Endodermal cell (in vitro differentiated cells): ENCODE results near the gene MAP7. TPM values are rescaled to one million over a fixed set of nuclear protein-coding genes. Genes with fewer than 3 reads are reported as not detected.

ENCODE experiments used
- DNase-seq: peaks from one replicate; pipeline ENCODE4 v3.0.0-alpha.2; 2017
- H3K27ac ChIP-seq: 2 replicates; pipeline ENCODE4 v1.5.1; 2013; ENCODE audit warnings: mild to moderate bottlenecking, low read depth, low read length, moderate library complexity
- H3K27me3 ChIP-seq: 2 replicates; pipeline ENCODE4 v1.6.1; 2013; ENCODE audit warnings: mild to moderate bottlenecking, low read length, moderate library complexity; ENCODE audit not compliant: insufficient read depth, control insufficient read depth, poor library complexity, severe bottlenecking
- H3K36me3 ChIP-seq: 2 replicates; pipeline ENCODE4 v1.7.0; 2013; ENCODE audit warnings: mild to moderate bottlenecking, low read length, moderate library complexity; ENCODE audit not compliant: control insufficient read depth, insufficient read depth
- H3K4me1 ChIP-seq: one replicate; pipeline ENCODE4 v1.7.0; 2013; ENCODE audit warnings: low read length; ENCODE audit not compliant: control insufficient read depth, insufficient read depth
- H3K4me3 ChIP-seq: 2 replicates; pipeline ENCODE4 v1.5.1; 2013; ENCODE audit warnings: mild to moderate bottlenecking, low read length, moderate library complexity
- H3K9ac ChIP-seq: 2 replicates; pipeline ENCODE4 v1.6.1; 2013; ENCODE audit warnings: mild to moderate bottlenecking, low read length, moderate library complexity; ENCODE audit not compliant: poor library complexity, severe bottlenecking; ENCODE audit errors: extremely low read depth
- H3K9me3 ChIP-seq: 2 replicates; pipeline ENCODE4 v1.6.1; 2013; ENCODE audit warnings: mild to moderate bottlenecking, low read length, moderate library complexity; ENCODE audit not compliant: control insufficient read depth
- H3K27ac Mint-ChIP-seq: 2 replicates; pipeline ENCODE4 v1.8.0; 2020; ENCODE audit warnings: mixed read lengths
- H3K27me3 Mint-ChIP-seq: 2 replicates; pipeline ENCODE4 v1.8.0; 2021; ENCODE audit warnings: mild to moderate bottlenecking, mixed read lengths; ENCODE audit not compliant: insufficient read depth
- H3K36me3 Mint-ChIP-seq: 2 replicates; pipeline ENCODE4 v1.8.0; 2020; ENCODE audit warnings: low read depth, mixed read lengths
- H3K4me1 Mint-ChIP-seq: 2 replicates; pipeline ENCODE4 v1.8.0; 2020; ENCODE audit warnings: mixed read lengths
- H3K4me3 Mint-ChIP-seq: 2 replicates; pipeline ENCODE4 v1.8.0; 2020; ENCODE audit warnings: mild to moderate bottlenecking, moderate library complexity, mixed read lengths
- H3K9me3 Mint-ChIP-seq: 2 replicates; pipeline ENCODE4 v1.8.0; 2020; ENCODE audit warnings: mild to moderate bottlenecking, mixed read lengths
- WGBS, 2 experiments: methylation state at CpG; one replicate each; pipeline versions ENCODE4 v1.1.5 to v1.1.7; 2013; ENCODE audit warnings: missing lambda C conversion rate in 2 of 2, mixed read lengths in 1 of 2; ENCODE audit not compliant: insufficient coverage in 1 of 2, insufficient read length in 1 of 2; 5-methylcytosine and 5-hydroxymethylcytosine counted together
- total RNA-seq, 2 donors: library from RNA; stranded (reverse); fragmentation: NEBNext Ultra II Directional in 1 of 2; extraction: Animal tissue kit (Norgen Biotek cat#: 25700) in 1 of 2; gene quantifications; 2 replicates in 1 of 2; 3 replicates in 1 of 2; pipeline ENCODE4 v1.2.1, GENCODE V29; 2021
- TF ChIP-seq, protein P1 (sequence below): fragments of 200-600 bp; sonication (generic); conservative IDR thresholded peaks from 2 replicates; pipeline ENCODE4 v1.5.0; 2021; ENCODE audit warnings: antibody characterized with exemption, mild to moderate bottlenecking

The MAP7 gene
- total RNA-seq, 2 donors from 2014 or later = 42.4 to 48.7 TPM

DNA sequence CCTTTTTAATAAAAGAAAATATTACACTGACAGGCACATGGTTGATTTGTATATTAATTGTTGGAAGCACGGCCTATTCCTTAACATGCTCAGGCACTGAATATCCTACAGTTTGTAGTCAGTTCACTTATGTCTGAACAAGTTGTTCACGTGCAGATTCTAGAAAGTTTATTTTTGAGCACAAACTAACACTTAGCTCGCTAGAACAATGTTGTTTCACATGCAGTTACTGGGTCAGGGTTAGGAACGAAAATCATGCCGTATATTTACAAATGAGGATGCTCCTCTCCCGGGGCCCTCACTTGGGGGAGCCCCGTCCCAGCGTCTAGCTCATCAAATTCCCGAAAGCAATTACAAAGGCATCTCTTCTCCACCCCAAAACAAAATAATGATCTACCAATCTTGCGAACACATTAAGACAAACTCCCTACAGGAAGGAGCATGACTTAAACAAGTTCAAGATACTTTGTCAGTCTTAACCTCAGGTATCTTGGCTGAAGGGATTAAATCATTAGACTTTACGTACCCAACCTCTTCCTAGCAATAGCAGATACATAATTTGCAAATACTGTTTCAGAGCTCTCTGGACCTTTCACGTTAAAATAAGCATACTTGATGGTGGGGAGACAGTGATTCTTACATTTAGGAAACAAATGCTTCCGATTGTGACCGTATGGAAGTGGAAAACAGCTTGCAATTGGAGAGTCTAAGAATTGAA is 1.5 kb downstream of the MAP7 start:
- H3K27me3 Mint-ChIP-seq = peaks cover 25% of the 10 kb centered on the region
- peak overlapping the region; percentile 91 for H3K27ac Mint-ChIP-seq
- peak overlapping the region; percentile 83 for H3K9ac ChIP-seq
- H3K36me3 Mint-ChIP-seq = no peaks in the 10 kb centered on the region
- no peak for DNase-seq
- WGBS, 2 experiments = 55% methylated on average over 12 to 14 of the region's 14 CpGs
- TF ChIP-seq, protein P1, sequence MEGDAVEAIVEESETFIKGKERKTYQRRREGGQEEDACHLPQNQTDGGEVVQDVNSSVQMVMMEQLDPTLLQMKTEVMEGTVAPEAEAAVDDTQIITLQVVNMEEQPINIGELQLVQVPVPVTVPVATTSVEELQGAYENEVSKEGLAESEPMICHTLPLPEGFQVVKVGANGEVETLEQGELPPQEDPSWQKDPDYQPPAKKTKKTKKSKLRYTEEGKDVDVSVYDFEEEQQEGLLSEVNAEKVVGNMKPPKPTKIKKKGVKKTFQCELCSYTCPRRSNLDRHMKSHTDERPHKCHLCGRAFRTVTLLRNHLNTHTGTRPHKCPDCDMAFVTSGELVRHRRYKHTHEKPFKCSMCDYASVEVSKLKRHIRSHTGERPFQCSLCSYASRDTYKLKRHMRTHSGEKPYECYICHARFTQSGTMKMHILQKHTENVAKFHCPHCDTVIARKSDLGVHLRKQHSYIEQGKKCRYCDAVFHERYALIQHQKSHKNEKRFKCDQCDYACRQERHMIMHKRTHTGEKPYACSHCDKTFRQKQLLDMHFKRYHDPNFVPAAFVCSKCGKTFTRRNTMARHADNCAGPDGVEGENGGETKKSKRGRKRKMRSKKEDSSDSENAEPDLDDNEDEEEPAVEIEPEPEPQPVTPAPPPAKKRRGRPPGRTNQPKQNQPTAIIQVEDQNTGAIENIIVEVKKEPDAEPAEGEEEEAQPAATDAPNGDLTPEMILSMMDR = no peak
- no peaks in the 10 kb centered on the region for H3K9me3 ChIP-seq
- no peaks in the 10 kb centered on the region for H3K9me3 Mint-ChIP-seq
- H3K4me3 ChIP-seq = peak overlapping the region; percentile 94
- no peak overlapping the region for H3K27ac ChIP-seq
- peak overlapping the region; percentile 82 for H3K4me3 Mint-ChIP-seq
- peaks cover 45% of the 10 kb centered on the region for H3K27me3 ChIP-seq
- H3K36me3 ChIP-seq = no peaks in the 10 kb centered on the region
- H3K4me1 Mint-ChIP-seq = peaks cover 39% of the 10 kb centered on the region
- no peaks in the 10 kb centered on the region for H3K4me1 ChIP-seq

DNA sequence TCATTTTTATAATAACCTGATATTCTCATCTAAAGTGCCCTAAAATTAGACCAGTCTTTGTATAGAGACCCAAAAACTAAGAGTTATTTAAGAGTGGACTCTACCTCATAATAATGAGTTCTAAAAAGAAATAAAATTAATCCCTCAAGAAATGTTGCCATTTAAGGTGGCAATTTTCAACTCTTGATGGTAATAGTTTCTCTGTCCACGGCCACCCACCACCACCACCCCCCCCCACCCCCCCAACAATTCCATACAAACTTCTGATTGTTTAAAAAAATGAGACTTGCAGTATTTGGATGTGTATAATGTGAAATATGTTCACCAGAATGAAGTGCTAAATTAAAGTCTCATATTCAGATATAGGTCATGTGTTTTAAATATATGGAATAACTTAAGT is 2.4 kb downstream of the MAP7 start:
- Histone ChIP-seq H3K9me3 (no peaks in the 10 kb centered on the region), H3K9ac (no peak overlapping the region), H3K27ac (no peak overlapping the region), H3K4me3 (no peak overlapping the region), H3K36me3 (no peaks in the 10 kb centered on the region), H3K27me3 (peaks cover 36% of the 10 kb centered on the region), H3K4me1 (no peaks in the 10 kb centered on the region)
- TF ChIP-seq, protein P1 = no peak
- Mint-ChIP-seq H3K27me3 (peaks cover 16% of the 10 kb centered on the region), H3K4me3 (no peak overlapping the region), H3K4me1 (peaks cover 39% of the 10 kb centered on the region), H3K27ac (no peak overlapping the region), H3K9me3 (no peaks in the 10 kb centered on the region), H3K36me3 (peaks cover 3% of the 10 kb centered on the region)
- DNase-seq = no peak
- 100% methylated on average over 1 of the region's 1 CpG; no CpG with 5 or more reads in 1 of the 2 experiments for WGBS, 2 experiments

DNA sequence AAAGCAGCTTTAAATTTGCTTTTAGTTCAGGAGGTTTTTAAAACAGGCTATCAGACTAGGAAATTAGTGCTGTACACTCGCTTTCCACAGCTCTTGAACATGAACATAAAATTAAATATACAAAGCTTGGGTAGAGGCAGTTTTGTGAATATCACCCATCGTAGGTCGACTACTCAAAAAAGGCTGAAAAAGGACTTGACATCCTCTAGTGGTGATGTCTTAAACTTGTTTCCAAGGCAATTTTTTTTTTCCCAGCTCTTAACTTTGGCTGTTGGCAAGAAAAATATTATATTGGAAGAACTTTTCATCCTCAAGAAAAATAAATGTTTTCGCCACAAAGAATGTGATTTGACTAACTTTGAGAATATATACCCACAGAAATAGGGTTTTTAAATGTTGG is 2.9 kb downstream of the MAP7 start:
- Histone ChIP-seq H3K27ac (no peak overlapping the region), H3K4me3 (no peak overlapping the region), H3K4me1 (no peaks in the 10 kb centered on the region), H3K9ac (no peak overlapping the region), H3K9me3 (no peaks in the 10 kb centered on the region), H3K27me3 (peaks cover 31% of the 10 kb centered on the region), H3K36me3 (no peaks in the 10 kb centered on the region)
- TF ChIP-seq, protein P1 = peak; percentile 84
- H3K4me3 Mint-ChIP-seq = no peak overlapping the region
- 39 to 40% methylated on average over 1 to 3 of the region's 4 CpGs for WGBS, 2 experiments
- H3K27ac Mint-ChIP-seq = no peak overlapping the region
- peaks cover 11% of the 10 kb centered on the region for H3K27me3 Mint-ChIP-seq
- no peaks in the 10 kb centered on the region for H3K9me3 Mint-ChIP-seq
- H3K36me3 Mint-ChIP-seq = peaks cover 3% of the 10 kb centered on the region
- no peak for DNase-seq
- H3K4me1 Mint-ChIP-seq = peaks cover 39% of the 10 kb centered on the region
